Activated CD4-positive, CD25-positive, alpha-beta regulatory T cell treated with anti-CD3 and anti-CD28 coated beads, Interleukin-2, amount 50 U/mL, for 16 hours (primary cell): Measurements from ENCODE around the gene IFITM5.

Experiments used
- DNase-seq: peaks from one replicate; pipeline ENCODE4 v3.0.0-alpha.2; 2020; ENCODE audit warnings: low read depth, low spot score

The IFITM5 gene

GRCh38 chr11:267491-267994, 31.8 kb downstream of the IFITM5 start:
- DNase-seq, result no peak

- no peak for DNase-seq
Measured at GRCh38 chr11:266676-267439, 32.5 kb downstream of the IFITM5 start.

- DNase-seq, result no peak
Measured at GRCh38 chr11:261624-262023, 37.7 kb downstream of the IFITM5 start.

GRCh38 chr11:259413-259812, 39.9 kb downstream of the IFITM5 start:
- DNase-seq, result no peak

GRCh38 chr11:257766-258493, 41.4 kb downstream of the IFITM5 start:
- DNase-seq, result no peak

GRCh38 chr11:256952-257737, 42.2 kb downstream of the IFITM5 start:
- DNase-seq, result no peak

GRCh38 chr11:255816-256215, 43.5 kb downstream of the IFITM5 start:
- no peak for DNase-seq

- no peak for DNase-seq
Measured at GRCh38 chr11:255176-255575, 44.1 kb downstream of the IFITM5 start.

GRCh38 chr11:253886-254270, 45.4 kb downstream of the IFITM5 start:
- no peak for DNase-seq

- no peak for DNase-seq
Measured at GRCh38 chr11:253160-253885, 46.0 kb downstream of the IFITM5 start.

- no peak for DNase-seq
Measured at GRCh38 chr11:252666-253065, 46.7 kb downstream of the IFITM5 start.

GRCh38 chr11:251550-251949, 47.8 kb downstream of the IFITM5 start:
- DNase-seq, result no peak

- DNase-seq, result peak; percentile 55
Measured at GRCh38 chr11:250740-251299, 48.5 kb downstream of the IFITM5 start.

- DNase-seq, result no peak
Measured at GRCh38 chr11:250274-250673, 49.1 kb downstream of the IFITM5 start.

GRCh38 chr11:249062-249461, 50.3 kb downstream of the IFITM5 start:
- no peak for DNase-seq
